Measurements from ENCODE around the gene GOLGB1. TPM values are rescaled to one million over a fixed set of nuclear protein-coding genes. Genes with fewer than 3 reads are reported as not detected.
"Not testable (repeated sequence)": the region's sequence is repeated elsewhere in the genome, so short reads cannot be mapped to it uniquely, and the experiment has no call there.

GOLGB1 gene, protein sequence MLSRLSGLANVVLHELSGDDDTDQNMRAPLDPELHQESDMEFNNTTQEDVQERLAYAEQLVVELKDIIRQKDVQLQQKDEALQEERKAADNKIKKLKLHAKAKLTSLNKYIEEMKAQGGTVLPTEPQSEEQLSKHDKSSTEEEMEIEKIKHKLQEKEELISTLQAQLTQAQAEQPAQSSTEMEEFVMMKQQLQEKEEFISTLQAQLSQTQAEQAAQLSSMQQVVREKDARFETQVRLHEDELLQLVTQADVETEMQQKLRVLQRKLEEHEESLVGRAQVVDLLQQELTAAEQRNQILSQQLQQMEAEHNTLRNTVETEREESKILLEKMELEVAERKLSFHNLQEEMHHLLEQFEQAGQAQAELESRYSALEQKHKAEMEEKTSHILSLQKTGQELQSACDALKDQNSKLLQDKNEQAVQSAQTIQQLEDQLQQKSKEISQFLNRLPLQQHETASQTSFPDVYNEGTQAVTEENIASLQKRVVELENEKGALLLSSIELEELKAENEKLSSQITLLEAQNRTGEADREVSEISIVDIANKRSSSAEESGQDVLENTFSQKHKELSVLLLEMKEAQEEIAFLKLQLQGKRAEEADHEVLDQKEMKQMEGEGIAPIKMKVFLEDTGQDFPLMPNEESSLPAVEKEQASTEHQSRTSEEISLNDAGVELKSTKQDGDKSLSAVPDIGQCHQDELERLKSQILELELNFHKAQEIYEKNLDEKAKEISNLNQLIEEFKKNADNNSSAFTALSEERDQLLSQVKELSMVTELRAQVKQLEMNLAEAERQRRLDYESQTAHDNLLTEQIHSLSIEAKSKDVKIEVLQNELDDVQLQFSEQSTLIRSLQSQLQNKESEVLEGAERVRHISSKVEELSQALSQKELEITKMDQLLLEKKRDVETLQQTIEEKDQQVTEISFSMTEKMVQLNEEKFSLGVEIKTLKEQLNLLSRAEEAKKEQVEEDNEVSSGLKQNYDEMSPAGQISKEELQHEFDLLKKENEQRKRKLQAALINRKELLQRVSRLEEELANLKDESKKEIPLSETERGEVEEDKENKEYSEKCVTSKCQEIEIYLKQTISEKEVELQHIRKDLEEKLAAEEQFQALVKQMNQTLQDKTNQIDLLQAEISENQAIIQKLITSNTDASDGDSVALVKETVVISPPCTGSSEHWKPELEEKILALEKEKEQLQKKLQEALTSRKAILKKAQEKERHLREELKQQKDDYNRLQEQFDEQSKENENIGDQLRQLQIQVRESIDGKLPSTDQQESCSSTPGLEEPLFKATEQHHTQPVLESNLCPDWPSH (N-terminal part only)
- polyA plus RNA-seq (ENCODE audit: insufficient read depth in 1 of 5, insufficient read length in 5 of 5, low replicate concordance in 1 of 5), result 10 to 100 TPM; 56.3 to 75.4 (median 71.1) TPM
- long read RNA-seq, donor 1, partial matches to known transcripts, result 57 of 60 reads
- long read RNA-seq, donor 1, other reads (novel, unspliced or antisense), result 0 of 60 reads
- long read RNA-seq, donor 2, partial matches to known transcripts, result 0 of 1 reads
- long read RNA-seq, donor 2, other reads (novel, unspliced or antisense), result 0 of 1 reads
- long read RNA-seq, donor 3, partial matches to known transcripts, result 6 of 6 reads
- long read RNA-seq, donor 3, other reads (novel, unspliced or antisense), result 0 of 6 reads
- long read RNA-seq, donor 4, result 0 reads
- long read RNA-seq, donor 5, full-length matches to known transcripts, result 1 of 45 reads
- long read RNA-seq, donor 5, partial matches to known transcripts, result 44 of 45 reads
- long read RNA-seq, donor 5, other reads (novel, unspliced or antisense), result 0 of 45 reads
- long read RNA-seq, donor 6, partial matches to known transcripts, result 36 of 36 reads
- long read RNA-seq, donor 6, other reads (novel, unspliced or antisense), result 0 of 36 reads
- long read RNA-seq, donor 7, full-length matches to known transcripts, result 2 of 8 reads
- long read RNA-seq, donor 7, partial matches to known transcripts, result 6 of 8 reads
- long read RNA-seq, donor 7, other reads (novel, unspliced or antisense), result 0 of 8 reads
- long read RNA-seq, donor 8, full-length matches to known transcripts, result 1 of 1 reads
- long read RNA-seq, donor 8, partial matches to known transcripts, result 0 of 1 reads
- long read RNA-seq, donor 8, other reads (novel, unspliced or antisense), result 0 of 1 reads

DNA sequence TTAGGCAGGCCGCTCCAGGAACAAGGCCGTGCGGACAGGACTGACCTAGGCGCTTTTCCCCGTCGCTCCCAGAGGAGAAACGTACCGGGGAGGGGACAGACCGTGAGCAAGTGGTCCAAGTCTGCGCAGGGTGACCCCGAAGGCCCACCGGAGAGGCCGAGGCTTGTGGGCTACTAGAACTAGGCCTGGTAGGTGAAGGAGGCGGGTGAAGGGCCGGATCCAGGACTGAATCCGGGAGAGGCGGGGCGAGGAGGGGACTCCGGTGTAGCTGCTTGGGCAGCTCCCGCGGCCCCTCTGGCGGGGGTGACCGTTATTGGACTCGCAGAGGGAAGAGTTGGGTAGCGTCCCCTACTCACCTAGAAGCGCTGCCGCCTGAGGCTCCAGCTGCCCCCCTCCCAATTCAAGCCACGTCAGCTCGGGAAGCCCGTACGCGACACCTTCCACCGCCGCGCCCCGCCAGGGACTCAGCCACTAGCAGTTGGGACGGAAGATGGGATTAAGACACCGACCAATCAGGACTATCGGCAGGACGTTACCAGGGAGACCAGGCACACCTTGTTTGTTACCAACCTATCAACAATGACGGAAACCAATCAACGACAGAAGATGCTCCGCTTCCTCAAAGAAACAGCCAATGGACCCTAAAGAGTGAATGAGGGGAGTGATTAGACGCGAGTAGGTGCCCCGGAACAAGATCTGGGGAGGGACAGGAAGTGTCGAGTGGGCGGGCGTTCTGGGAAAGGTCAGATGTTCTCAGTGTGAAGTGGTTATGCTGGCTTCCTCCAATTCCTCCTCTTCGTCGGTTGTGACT lies at the start of gene GOLGB1:
Gene GOLGB1, minus strand, starts transcription at position 466 of the 811 bp plus-strand sequence. CDS start 18,770 bp downstream, outside the sequence.
- DNase-seq, result peak; percentile 92 to 96

DNA sequence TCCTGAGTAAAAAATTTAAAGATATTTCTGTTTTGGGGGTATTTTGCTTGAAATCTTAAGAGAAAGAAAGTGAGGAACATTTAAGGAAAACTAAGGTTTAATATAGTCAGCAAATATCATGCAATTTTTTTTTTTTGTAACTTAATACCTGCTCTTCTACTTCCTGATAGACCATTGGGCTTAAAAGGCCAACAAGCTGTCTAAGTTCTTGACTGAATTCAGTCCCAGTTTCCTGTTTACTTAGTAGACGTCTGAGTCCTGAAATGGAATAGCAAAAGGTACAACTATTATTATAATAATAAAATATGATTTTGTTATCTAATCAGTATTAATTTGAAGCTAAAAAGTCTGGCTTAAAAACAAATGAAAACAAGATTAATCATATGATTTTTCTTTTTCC lies 47.4 kb upstream of the GOLGB1 start:
- no peak for DNase-seq

DNA sequence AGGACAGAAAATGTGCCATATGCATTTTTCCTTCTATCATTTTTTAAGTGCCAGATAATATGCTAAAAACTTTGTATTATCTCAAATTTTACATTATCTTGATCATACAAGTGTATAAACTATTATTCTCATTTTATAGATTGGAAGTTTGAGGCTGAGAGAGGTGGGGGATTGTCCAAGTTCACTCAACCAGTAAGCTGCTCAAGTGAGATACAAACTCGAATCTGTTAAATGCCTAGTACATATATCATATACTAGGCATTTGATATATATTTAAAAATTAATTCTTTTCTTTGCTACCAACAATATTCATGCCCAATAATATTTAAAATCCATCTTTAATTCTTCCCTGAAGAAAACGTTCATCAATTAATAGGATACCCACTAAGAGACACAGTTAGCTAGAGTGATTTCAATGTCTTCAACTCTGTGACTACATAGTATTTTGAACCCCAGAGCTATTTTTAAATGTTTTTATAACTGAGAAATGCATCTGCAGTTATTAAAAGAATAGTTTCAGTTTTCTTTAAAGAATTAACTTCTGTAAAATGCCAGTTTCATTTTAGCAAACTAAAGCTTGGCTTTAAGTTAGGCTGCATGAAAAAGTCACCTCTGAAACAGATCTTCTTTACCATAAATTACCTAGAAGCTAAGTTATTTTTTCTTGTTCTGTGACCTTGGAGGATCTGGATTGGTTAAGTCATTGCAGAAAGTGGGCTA lies 44.9 kb upstream of the GOLGB1 start:
- DNase-seq, result no peak

DNA sequence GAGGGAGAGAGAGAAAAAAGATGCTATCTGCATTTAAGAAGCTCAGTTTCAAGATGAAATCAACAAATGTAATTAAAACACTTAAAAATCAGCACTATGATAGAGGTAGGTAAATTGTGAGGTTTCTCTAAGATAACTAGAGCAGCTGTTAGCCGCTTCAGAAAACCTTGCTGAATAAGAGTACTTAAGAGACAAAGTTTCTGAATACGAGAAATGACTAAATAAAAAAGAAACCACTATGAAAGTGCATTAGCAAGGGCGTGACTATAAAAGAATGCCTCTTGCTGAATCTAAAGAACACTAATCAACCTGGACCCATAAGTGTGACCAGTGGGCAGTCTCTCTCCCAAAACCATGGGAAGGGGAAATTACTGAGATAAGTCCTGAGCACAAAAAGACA lies 43.5 kb upstream of the GOLGB1 start:
- DNase-seq, result no peak

DNA sequence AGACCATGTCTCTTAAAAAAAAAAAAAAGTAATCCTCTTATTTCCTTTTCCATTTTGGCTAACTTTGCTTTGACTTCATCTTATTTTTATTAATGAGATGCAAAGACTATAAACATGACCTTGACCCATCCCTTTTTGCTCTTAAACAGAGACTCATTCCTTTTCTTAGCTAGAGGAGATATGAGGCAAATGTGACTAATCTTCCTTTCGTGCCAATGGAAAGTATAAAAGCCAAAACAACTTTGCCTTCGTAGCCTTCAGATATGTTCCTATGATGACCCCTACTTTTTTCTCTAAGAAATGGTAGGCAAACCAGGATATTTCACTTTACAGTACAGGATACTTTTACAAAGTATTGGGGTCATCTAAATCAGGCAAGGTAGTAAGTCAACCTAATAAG lies 36.9 kb upstream of the GOLGB1 start:
- DNase-seq, result no peak

DNA sequence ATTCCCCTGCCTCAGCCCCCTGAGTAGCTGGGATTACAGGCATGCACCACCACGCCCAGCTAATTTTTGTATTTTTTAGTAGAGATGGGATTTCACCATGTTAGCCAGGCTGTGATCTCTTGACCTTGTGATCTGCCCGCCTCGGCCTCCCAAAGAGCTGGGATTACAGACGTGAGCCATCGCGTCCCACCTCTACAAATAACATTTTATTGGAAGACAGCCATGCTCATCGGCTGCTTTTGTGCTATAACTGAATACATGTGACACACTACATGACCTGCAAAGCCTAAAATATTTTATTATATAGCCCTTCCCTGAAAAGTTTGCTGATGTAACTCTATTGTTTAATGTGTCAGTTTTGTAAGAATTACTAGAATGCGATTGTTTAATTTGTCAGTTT lies 33.2 kb upstream of the GOLGB1 start:
- peak; percentile 9 to 13 for DNase-seq

DNA sequence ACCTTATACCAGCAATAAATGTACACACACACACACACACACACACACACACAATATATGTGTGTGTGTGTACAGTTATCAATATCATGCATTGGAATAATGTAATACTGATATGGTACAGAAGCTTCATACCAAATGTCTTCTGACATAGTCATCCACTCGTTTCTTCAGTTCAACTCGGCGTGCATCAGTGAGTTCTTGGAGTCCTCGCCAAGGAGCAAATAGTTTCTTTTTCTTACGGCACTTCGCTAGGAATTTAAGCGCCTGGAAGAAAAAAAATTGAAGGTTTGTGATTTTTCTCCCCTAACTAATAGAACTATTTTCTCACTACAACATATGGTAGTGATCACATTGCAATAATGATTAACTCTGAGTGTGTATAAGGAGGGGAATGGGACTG lies 32.1 kb upstream of the GOLGB1 start:
- no peak for DNase-seq

DNA sequence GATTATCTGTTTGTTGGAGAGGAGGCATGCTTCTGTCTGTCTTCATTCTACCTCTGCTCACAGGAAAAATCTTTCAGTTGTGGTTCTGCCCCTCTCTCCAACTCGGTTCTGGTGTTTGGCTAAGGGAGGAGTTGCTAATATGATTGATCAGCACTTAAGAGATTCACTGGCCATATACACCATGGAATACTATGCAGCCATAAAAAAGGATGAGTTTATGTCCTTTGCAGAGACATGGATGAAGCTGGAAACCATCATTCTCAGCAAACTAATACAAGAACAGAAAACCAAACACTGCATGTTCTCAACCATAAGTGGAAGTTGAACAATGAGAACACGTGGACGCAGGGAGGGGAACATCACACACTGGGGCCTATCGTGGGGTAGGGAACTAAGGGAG lies 25.6 kb upstream of the GOLGB1 start:
- not testable (repeated sequence) for DNase-seq

DNA sequence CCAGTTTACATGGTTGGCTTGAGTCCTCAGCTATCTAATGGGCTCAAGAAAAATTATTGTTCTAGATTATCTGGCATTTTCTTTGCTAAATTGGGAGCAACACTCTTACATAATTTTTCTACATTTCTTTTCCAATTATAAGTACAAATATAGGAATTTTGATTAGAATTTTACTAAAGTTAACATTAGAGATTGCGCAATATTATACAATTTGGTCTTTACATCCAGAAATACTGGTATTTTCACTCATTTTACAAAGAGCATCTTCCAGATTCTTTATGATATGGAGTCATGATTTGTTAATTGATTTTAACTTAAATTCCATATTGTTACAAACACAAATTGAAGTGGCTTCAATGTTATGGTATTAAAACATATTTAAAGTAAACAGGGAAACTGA lies 19.7 kb upstream of the GOLGB1 start:
- DNase-seq, result no peak

DNA sequence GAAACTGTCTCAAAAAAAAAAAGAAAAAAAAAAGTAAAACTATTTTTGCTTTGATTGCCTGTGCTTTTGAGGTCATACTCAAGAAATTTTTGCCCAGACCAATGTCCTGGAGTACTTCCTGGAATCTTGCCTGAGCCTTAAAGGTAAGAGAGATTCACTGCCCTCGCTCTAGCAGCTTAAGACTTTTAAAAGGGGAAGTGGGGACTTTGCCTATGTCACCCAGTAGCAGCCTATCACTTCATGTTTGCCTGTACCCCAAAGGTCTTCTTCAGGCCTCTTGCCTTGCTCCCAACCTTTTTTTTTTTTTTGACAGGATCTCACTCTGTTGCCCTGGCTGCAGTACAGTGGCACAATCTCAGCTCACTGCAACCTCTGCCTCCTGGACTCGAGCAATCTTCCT lies 18.9 kb upstream of the GOLGB1 start:
- DNase-seq, result no peak

DNA sequence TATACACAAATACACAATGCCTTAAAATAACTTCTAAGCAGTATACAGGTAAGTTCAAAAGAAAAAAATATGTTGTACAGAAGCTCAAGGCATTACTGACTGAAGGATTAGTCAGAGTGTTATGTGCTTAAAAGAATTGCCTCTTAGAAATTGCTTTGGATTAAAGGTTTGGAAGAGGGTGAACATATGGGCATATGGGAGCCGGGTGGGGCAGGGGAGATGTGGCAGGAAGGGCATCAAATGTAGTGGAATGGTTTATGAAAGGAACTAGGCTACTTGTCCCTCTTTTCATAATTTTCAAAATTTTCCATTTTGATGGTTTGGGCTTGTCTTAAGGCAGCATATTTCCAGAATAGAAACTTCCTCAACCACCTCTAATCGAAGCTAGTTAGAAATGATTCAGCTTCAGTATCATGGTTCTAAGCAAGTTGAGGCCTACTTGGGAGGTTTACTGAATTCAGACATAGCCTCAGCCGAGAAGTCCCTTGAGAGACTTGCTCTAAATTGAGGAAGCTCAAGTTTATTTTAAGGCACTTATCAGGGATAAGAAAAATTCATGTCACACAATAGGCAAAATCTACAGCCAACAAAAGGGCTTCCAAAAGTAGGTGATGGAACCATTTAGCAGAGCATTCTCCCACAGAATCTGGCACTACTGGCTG lies 10.1 kb upstream of the GOLGB1 start:
- no peak for DNase-seq

DNA sequence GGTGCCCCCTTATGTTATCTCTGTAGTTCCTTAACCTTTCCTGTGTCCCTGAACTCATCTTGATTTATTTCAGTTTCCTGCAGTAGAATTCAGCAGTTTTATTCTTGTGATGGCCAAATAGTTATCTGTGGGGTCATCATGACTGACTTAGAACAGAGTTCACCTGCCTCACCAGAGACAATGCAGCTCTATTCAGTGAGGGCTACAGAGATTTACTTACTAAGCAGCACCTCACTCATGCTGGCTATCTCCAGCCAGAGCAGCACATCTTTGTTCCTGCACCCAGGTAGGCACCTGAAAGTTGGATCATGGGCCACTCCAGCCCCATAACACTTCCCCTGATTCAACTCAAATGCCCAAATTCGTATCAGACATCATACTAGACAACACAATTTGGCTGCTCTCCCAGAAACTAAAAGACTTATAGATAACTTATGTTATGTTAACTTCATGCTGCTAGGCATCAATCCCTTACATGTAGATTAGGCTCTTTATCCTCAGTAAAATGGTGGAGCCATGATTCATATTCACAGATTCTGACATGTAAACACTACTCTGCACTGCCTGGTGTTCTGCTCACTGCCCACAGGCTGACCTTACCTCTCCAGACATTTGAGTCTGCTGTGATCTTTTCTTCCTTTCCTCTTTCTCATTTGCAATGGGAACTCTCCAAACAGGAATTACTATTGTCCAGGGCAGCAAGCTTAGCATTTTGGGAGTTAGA lies 9.3 kb upstream of the GOLGB1 start:
- no peak for DNase-seq

DNA sequence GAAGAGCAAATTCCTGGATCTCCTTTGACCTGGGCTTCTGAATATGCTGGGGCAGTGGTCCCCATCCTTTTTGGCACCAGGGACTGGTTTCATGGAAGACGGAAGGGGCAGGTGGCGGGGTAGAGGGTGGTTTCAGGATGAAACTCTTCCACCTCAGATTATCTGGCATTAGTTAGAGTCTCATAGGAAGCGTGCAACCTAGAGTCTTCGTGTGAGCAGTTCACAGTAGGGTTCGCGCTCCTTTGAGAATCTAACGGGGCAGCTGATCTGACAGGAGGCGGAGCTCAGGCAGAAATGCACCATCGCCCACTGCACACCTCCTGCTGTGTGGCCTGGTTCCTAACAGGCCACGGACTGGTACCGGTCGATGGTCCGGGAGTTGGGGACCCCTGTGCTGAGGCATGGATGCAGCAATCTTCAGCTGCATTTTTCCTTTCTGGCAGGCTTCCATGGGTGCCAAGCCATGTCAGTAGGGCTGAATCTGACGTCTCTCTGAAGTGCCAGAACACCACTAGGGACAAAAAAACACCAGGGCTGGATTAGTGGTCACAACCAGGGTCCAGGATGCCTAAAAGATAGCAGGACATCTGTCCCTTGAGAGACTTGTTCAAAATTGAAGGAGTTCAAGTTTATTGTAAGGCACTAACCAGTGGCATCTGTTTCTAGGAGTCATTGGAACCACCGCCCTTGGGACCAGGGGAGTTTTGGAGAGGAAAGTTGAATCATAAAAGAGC lies 8.4 kb upstream of the GOLGB1 start:
- DNase-seq, result no peak

DNA sequence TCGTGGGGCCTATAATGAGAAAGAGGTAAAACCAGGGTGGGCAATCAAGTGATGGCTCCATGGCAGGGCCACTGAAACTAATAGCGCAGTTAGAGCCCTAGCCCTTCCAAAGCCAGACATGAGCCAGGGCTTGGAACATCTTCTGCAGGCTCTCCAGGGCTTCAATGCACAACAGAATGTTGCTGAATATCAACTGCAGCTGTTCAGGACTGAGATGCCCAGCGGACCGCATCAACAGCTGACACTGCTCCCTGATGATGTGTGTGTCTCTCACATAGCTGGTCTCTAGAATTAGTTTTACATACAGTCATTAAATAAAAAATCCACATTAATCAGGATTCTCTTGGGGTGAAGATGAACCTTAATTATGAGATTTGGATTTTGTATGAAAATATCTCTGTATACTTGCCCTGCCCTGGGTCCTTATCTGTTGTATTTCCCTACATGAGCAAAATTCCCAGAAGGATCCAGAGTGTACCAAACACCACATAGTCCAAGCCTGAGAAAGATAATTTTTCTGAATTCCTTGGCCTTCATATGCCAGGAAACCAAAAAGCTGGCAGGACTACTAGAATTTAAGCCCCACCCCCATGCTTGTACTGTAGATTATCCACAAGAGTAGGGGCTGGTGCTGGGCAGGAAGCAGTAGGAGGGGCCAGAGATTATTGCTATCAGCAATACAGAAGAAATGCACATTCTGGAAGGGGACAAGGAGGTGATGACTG lies 7.7 kb upstream of the GOLGB1 start:
- DNase-seq, result no peak

DNA sequence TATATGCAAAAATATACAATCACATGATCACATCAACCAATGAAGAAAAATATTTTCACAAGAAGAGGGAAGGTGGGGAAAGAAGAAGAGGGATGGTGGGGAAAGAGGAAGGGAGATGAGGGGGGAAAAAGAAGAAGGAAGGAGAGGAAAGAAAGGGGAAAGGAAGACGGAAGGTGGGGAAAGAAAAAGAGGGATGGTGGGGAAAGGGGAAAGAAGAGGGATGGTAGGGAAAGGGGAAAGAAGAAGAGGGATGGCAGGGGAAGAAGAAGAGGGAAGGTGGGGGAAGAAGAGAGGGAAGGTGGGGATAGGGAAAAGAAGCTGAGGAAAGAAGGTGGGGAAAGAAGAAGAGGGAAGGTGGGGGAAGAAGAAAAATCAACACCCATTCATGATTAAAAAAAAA lies 3.2 kb upstream of the GOLGB1 start:
- DNase-seq, result no peak

DNA sequence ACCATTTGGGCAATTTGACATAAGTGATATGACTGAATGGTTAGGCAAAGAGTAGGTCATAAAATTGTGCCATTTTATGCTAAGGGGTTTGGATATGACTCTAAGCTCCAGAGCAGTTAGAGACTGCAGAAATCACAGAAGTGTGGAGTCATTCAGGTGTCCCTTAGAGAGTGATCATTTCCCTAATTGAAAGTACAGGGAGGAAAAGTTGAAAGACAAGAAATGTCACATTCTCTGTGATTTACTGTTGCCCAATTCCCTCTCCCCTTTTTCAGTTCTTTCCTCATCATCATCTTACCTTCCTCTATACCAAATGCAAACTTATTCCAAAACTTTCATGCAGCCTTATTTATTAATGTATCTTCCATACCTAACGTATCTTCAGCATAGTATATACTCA lies 2.7 kb upstream of the GOLGB1 start:
- no peak for DNase-seq

All from right lung (tissue), 10 donors.